Tibial artery (tissue), 4 donors: Measurements from ENCODE around the gene PRDM12.

Experiments used
- DNase-seq, 2 donors: peaks; one replicate each; pipeline ENCODE4 v3.0.0-alpha.2; 2019
- H3K27ac ChIP-seq, 2 donors: fragments of 200-600 bp; sonication (generic) in 1 of 2; 1 replicate in 1 of 2; 2 replicates in 1 of 2; pipeline ENCODE4 v1.5.1; 2018 to 2019; ENCODE audit warnings: mild to moderate bottlenecking in 1 of 2
- H3K27me3 ChIP-seq, 2 donors: fragments of 200-600 bp; sonication (generic) in 1 of 2; one replicate each; pipeline versions ENCODE4 v1.5.1 to v1.6.0; 2016 to 2019
- H3K36me3 ChIP-seq, 3 donors: fragments of 200-600 bp; sonication (generic) in 2 of 3; one replicate each; pipeline ENCODE4 v1.5.1; 2016 to 2019; ENCODE audit warnings: mild to moderate bottlenecking in 2 of 3
- H3K4me1 ChIP-seq, 4 donors: fragments of 200-600 bp; sonication (generic) in 2 of 4; 1 replicate in 3 of 4; 2 replicates in 1 of 4; pipeline ENCODE4 v1.5.1; 2016 to 2019
- H3K4me3 ChIP-seq, 2 donors: fragments of 200-600 bp; sonication (generic) in 1 of 2; 1 replicate in 1 of 2; 2 replicates in 1 of 2; pipeline ENCODE4 v1.5.1; 2018 to 2019; ENCODE audit warnings: mild to moderate bottlenecking in 2 of 2
- H3K9me3 ChIP-seq, 3 donors: fragments of 200-600 bp; sonication (generic) in 1 of 3; one replicate each; pipeline ENCODE4 v1.5.1; 2016 to 2019
- intact Hi-C: fragments of 100-400 bp; cut with DNase I; formaldehyde crosslinking; loops from one replicate; pipeline ENCODE4 v1.15.0; 2023; ENCODE audit warnings: low total_unique reads
- TF ChIP-seq, protein P1 (sequence below), 2 experiments: fragments of 200-600 bp in 1 of 2; fragments of 450-650 bp in 1 of 2; IDR thresholded peaks; one replicate each; pipeline ENCODE4 v1.5.1; 2017 to 2019; ENCODE audit warnings: antibody characterized with exemption in 2 of 2, mild to moderate bottlenecking in 1 of 2, moderate library complexity in 1 of 2

PRDM12 gene

DNA sequence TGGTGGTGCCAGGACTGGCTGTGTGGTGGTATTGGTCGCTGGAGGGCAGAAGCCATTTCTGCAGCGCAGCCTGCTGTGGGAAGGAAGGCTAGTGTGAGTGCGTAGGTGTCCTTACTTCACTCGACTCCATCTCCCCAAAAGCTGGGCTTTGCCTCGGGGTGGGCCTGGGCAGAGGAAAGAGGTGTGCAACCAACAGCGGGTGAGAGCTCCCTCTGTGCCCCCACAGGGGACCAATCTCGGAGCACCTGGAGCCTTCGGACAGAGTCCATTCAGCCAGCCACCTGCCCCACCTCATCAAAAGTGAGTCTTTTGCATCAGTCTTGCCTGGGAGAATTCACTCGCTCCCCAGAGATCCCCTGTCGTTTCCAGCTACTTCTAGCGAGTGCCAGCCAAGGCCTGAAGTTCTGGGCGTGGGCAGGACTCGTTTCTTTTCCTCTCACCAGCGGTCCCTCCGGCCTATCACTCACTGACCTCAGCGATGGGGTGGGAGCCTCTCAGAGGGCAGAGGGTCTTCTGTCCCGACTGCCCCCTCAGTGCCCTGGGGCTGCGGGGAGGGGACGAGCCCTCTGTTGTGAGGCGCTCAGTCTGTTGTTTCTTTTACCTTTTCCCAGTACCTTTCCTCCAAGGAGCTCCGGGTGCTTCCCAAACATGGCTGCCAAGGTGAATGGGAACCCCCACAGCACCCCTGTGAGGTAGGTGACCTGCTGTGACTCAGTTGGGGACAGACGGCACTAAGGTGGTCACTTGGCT is 32.9 kb upstream of the PRDM12 start:
- no peaks in the 10 kb centered on the region for H3K27me3 ChIP-seq
- intact Hi-C loops = no loop called here
- no peak for DNase-seq
- no peak overlapping the region for H3K27ac ChIP-seq
- H3K4me1 ChIP-seq = no peaks in the 10 kb centered on the region
- no peaks in the 10 kb centered on the region for H3K9me3 ChIP-seq
- TF ChIP-seq, protein P1, sequence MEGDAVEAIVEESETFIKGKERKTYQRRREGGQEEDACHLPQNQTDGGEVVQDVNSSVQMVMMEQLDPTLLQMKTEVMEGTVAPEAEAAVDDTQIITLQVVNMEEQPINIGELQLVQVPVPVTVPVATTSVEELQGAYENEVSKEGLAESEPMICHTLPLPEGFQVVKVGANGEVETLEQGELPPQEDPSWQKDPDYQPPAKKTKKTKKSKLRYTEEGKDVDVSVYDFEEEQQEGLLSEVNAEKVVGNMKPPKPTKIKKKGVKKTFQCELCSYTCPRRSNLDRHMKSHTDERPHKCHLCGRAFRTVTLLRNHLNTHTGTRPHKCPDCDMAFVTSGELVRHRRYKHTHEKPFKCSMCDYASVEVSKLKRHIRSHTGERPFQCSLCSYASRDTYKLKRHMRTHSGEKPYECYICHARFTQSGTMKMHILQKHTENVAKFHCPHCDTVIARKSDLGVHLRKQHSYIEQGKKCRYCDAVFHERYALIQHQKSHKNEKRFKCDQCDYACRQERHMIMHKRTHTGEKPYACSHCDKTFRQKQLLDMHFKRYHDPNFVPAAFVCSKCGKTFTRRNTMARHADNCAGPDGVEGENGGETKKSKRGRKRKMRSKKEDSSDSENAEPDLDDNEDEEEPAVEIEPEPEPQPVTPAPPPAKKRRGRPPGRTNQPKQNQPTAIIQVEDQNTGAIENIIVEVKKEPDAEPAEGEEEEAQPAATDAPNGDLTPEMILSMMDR (IDR thresholded peaks at IDR 0.05) = no peak
- H3K36me3 ChIP-seq = peaks cover 70 to 100% (median 95%) of the 10 kb centered on the region in 3 donors
- H3K4me3 ChIP-seq = no peak overlapping the region

DNA sequence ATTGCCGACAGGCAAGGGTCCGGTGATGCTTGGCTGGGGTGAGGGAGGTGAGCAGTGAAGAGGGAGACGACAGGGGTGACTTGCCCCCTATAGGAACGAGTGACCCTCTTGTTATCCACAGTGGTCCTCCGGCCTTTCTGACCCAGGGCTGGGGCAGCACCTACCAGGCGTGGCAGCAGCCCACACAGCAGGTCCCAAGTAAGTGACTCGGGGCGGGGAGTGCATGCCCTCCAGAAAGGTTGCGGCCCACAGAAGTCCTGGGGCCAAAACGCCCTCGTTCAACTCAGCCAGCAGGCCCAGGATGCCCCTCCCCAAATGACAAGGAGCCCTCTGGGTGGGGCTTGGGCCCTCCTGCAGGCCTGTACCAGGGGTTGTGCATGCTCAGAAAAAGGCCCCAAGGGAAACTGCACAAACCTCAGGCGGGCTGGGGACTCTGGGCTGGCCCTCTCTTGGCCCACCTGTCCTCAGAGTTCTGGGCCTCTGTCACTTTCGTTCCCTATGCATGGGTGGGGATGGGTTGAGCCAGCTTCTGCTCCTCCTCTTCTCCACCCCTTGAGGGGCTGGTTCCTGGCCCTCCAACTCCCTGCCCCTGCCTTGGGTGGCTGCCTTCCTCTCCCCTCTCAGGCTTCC is 32.2 kb upstream of the PRDM12 start:
- H3K36me3 ChIP-seq = peaks cover 70 to 100% (median 92%) of the 10 kb centered on the region in 3 donors
- intact Hi-C loops = no loop called here
- H3K4me1 ChIP-seq = no peaks in the 10 kb centered on the region
- TF ChIP-seq, protein P1 (IDR thresholded peaks at IDR 0.05) = no peak
- DNase-seq = peak in 1 of 2 donors; percentile 56
- no peaks in the 10 kb centered on the region for H3K27me3 ChIP-seq
- no peak overlapping the region for H3K27ac ChIP-seq
- no peaks in the 10 kb centered on the region for H3K9me3 ChIP-seq
- H3K4me3 ChIP-seq = no peak overlapping the region

DNA sequence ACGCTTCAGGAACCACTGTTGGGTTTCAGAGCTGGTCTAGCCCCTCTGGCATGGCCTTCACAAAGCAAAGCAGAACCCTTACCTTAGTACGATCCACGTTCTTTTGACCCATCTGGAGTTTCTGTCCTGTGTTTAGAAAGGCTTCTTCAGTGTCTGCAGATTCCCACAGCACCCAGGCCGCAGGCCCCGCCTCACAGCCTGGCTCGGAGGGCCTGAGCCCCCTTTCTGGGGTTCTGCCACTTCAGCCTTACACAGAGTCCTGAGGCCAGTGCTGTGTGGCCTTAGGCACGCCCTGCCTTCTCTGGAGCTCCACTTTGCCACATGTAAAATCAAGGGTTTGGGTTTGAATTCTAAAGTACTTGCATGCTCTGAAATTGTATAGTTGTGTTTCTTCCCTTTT is 31.6 kb upstream of the PRDM12 start:
- intact Hi-C loops = no loop called here
- no peaks in the 10 kb centered on the region for H3K27me3 ChIP-seq
- no peaks in the 10 kb centered on the region for H3K9me3 ChIP-seq
- H3K4me3 ChIP-seq = no peak overlapping the region
- TF ChIP-seq, protein P1 (IDR thresholded peaks at IDR 0.05) = no peak
- DNase-seq = peak in 1 of 2 donors; percentile 40
- H3K4me1 ChIP-seq = no peaks in the 10 kb centered on the region
- H3K27ac ChIP-seq = no peak overlapping the region
- H3K36me3 ChIP-seq = peaks cover 67 to 97% (median 88%) of the 10 kb centered on the region in 3 donors

DNA sequence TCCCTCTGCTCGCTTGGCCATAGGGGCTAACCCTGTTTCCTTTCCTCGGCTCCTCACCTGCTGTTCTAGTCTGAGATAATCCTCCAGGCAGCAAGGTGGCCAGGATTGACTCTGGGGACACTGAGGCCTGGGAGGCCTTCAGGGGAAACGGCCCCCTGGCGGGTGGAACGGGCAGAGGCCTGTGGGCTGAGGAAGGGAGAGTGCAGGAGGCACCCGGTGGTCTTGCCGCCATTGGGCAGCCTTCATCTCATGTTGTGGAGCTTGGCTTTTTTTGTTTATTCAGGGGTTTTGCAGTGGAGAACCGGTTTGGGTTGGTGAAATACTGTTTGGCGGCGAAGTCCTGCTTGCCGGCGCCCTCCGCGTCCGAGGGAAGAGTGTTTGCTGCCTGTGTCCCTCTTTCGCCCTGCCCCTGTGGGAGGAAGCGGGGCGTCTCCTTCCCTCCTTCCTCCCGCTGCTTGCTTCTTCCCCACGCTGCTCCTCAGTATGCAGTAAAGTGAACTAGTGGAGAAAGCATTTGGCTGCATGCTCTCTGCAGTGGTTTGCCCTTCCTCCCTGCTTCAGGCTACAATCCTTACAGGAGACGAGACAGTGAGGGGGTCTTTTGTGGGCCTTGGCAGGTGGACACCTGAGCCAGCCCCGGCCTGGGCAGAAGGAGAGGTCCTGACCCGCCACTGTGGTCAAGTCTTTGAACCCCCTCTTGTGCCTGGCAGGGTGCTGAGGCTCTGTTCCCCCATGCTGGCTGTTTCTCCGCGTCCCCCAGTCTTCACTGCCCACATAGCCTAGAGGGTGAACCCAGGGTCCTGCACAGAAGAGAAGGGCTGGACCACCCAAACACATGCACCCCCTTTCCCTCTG is 30.8 kb upstream of the PRDM12 start:
- Histone ChIP-seq H3K4me3 (no peak overlapping the region), H3K9me3 (no peaks in the 10 kb centered on the region), H3K36me3 (peaks cover 74 to 96% (median 88%) of the 10 kb centered on the region in 3 donors), H3K27me3 (no peaks in the 10 kb centered on the region), H3K4me1 (no peaks in the 10 kb centered on the region), H3K27ac (no peak overlapping the region)
- TF ChIP-seq, protein P1 (IDR thresholded peaks at IDR 0.05) = no peak
- intact Hi-C loops = no loop called here
- peak in 1 of 2 donors; percentile 43 for DNase-seq

DNA sequence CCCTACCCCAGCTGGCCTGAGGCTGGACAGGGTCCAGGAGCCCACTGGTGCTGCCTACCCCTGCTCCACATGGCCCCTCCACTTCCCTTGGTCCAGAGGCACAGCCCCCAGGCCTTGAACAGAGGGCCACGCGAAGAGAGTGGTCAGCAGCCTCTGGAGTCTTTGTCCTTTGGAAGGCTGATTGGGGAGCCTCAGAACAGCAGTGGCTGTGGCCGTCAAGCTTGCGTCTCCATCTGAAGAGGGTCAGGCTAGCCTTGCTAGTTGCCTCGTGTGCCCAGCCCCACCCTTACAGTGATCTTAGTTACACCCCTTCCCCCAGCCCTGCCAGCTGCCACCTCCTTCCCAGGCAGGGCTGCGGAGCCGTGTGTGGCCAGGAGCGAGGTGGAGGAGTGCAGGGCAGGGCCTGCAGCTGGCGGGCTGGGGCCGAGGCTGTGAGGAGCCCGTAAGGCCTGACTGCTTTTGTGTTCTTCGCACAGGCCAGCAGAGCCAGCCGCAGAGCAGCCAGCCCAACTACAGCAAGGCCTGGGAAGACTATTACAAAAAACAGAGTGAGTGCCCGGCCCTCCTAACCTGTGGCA is 30.1 kb upstream of the PRDM12 start:
- TF ChIP-seq, protein P1 (IDR thresholded peaks at IDR 0.05) = no peak
- Histone ChIP-seq H3K4me1 (no peaks in the 10 kb centered on the region), H3K36me3 (peaks cover 76 to 95% (median 84%) of the 10 kb centered on the region in 3 donors), H3K27me3 (no peaks in the 10 kb centered on the region), H3K4me3 (no peak overlapping the region), H3K27ac (no peak overlapping the region), H3K9me3 (no peaks in the 10 kb centered on the region)
- intact Hi-C loops = no loop called here
- peak in 1 of 2 donors; percentile 48 for DNase-seq
